HG02571 (cell line): ENCODE data around the gene UGT1A6.
"Not testable (repeated sequence)": the region's sequence is repeated elsewhere in the genome, so short reads cannot be mapped to it uniquely, and the experiment has no call there.

Experiments
- ATAC-seq: cut with Tn5 transposase; IDR thresholded peaks from one replicate; pipeline ENCODE4 v1.9.1; 2021; ENCODE audit warnings: mild to moderate bottlenecking, moderate library complexity; ENCODE audit not compliant: unreplicated experiment

The UGT1A6 gene

DNA sequence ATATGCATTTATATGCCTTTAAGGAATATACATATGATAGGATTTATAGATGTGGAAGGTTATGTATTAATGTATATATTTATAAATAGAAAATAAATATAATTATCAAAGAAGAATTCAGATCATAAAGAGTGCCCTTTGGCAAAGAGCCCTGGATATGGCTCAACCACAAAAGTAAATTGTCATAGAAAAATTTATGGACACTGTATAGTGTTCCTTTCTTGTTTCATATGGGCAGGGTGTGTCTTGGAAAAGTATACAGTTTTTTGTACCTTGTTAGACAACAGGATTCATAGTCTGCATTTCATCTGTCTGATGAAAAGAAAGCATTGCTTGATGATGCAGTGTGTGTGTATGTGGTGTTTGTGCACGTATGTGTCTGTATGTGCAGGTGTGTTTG is 8.1 kb upstream of the UGT1A6 start:
- ATAC-seq = no peak

DNA sequence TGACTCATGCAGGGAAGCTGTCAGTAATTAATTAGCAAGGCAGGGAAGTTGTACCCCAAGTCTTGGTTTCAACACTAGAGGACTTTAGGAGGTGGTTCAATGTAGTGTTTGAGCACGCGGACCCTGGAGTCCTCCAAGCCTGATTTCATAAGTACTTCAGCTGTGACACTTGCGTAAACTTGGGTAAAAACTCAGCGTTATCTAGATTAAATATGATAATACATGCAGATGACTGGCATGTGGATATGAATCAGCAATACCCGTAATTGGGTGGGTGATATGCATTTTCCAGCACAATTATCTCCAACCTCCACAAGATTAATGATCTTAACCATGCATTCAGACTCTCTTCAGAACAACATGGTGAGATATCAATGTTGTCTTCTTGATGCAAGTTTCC is 5.8 kb upstream of the UGT1A6 start:
- ATAC-seq = no peak

DNA sequence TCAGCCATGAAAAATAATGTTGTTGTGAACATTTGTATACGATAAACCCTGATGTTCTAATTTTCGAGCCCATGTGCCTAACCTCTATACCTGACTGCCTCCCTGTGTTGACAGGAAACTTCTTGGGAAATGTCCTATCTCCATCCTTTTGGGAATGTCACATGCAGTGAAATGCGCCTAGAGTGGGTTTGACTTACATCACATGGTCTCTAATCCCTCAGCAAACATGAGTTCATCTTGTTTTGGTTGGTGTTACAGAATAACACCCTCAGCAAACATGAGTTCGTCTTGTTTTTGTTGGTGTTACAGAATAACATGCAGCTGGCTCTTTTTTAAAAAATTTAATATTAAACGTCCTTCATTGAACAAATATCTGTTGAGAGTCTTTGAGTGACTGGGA is 4.3 kb upstream of the UGT1A6 start:
- ATAC-seq = no peak

DNA sequence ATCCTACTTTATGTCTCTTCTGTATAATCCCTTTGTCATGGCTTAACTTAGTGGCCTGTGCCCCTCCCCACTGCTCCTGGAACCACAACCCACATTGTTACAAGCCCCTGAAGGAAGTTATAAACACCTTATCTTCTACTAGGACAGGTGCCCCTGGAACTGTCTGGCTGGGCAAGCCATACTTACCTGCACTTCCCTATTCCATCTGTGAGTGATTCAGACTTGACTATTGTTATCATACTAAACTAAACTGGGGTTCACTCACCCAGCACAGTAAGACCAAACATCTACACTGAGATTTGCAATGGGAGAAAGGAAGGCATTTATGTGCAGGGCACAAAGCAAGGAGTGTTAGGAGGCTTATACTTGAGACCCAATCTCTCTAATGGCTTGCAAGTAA is 3.7 kb upstream of the UGT1A6 start:
- no peak for ATAC-seq

DNA sequence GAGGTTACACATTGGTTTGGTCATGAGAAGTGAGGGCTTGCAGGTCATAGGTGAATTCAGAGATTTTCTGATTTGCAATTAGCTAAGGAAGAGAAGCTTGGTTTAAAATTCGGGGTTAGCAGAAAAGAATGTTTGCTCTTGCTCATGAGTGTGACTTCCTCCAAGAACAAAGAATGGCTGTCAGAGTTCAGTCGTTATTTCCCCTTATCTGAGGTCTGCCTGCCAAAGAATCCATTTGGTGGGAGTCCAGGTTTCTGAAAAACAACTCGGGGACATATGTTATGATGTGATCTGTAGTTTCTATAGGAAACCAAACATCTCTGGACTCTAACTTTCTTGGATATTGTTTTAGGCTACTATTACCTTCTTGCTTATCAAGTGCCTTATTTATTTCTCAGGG is 3.2 kb upstream of the UGT1A6 start:
- no peak for ATAC-seq

DNA sequence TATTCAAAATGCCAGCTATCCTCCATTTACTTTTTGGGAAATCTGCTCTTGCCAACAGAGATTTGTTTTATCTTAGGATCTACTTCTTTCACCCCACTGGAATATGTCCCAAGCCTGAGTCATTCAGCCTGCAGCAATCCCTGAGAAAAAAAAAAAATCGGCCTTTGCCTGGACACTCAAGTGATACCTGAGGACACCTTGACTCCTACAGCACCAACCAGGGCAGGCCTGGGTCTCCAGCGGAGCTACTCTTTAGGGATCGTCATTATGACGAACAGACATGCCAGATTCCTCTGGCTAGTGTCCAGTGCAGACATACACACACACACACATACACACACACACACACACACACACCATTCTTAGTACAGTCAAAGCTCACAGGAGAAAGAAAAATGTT is 2.2 kb upstream of the UGT1A6 start:
- no peak for ATAC-seq

DNA sequence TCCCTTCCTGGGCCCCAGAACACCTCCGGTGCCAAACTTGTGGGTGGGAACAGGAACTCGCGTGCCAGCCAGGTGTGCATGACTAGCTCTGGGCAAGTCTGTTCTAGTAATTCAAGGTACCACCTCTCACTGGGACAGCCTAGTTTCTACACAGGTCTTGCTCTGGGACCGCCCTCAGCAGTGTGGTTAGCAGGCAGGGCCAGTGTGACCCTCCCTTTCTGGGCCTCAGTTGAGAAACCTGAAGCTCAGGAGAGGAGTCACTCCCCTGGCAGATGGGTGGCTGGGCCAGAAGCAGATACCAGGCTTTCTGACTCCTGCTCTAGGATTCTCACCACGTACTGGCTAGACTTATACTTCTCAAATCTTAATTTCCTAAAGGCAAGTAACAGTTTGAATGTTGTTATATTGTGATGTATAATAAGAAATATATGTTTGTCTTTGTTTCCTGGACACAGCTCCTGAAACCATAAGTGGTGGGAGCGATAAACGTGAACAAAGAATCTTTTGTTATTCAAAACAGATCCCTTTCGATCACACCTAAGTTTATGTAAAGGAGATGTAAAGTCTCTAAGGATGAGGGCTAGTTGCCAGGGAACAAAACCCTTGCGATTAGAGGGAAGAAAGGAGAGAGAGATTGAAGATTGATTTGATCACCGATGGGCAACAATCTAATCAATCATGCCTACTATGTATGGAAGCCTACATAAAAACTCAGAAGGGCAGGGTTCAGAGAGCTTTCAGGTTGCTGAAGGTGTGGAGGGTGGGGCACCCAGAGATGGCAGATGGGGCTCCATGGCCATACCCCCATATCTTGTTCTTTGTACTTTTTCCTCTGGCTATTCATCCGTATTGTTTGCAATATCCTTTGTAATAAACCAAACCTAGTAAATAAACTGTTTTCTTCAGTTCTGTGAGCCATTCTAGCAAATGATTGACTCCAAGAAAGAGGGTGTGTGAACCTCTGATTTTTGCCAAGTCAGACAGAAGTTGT is 952 bp upstream of the UGT1A6 start:
- ATAC-seq = no peak

DNA sequence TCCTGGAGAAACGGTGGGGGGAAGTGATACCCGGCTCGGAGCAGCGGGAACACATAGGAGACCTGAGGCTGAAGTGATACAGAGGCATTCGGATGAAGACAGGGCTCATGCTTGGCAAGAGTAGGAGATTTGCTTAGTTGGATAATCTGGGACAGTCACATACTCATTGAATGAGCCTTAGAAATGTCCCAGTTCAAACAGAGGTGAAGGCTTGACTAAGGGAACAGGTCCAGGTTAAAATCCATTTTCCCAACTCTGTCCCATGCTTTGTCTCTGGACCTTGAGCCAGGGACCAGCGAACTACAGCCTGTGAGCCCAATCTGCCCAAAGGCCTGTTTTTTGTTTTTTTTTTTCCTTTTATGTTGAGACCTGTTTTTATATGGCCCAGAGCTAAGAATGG is 1.3 kb downstream of the UGT1A6 start:
- no peak for ATAC-seq

DNA sequence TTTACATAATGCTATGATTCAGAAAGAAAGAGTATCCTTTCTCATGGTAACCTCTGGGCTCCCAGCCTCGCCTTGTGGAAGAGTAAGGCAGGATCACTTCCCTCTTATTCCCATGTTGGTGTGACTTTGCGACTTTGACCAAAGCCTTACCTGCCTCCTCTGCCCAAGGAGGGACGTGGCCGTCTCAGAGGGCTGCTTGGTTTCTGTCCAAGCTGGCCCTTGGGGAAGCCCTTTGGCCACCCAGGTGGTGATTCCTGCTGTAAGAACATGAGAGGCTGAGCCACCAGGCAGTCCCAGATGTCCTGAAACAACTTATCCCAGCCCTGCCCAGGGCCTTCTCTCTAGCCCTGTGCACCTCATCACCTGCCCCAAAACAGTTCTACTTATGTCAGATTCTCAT is 6.0 kb downstream of the UGT1A6 start:
- no peak for ATAC-seq

DNA sequence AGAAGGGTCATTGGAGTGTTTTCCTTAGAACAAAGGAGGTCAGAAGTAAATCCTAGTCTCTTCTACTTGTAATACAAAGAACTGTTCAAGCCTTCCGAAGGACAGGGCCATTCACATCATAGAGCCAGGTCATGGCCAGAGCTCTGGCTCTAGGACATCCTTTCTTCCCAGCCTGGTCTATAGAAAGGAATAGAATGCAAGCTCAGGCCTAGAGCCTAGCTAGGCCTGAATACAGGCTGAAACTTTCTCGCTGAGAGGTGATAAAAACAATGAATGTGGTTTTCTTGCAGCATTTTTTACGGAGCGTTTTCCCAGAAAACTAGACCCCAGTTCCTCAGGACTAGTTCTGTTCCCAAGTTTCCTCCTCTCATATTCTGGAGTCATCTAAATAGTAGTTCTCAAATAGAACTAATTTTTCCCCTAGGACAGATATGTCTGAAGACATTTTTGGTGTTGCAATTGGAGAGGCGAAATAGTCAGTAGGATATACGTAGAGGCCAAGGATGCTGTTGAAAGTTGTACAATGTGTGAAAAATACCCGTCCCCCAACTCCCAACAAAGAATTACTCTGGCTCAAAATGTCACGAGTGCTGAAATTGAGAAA is 6.8 kb downstream of the UGT1A6 start:
- ATAC-seq = no peak

DNA sequence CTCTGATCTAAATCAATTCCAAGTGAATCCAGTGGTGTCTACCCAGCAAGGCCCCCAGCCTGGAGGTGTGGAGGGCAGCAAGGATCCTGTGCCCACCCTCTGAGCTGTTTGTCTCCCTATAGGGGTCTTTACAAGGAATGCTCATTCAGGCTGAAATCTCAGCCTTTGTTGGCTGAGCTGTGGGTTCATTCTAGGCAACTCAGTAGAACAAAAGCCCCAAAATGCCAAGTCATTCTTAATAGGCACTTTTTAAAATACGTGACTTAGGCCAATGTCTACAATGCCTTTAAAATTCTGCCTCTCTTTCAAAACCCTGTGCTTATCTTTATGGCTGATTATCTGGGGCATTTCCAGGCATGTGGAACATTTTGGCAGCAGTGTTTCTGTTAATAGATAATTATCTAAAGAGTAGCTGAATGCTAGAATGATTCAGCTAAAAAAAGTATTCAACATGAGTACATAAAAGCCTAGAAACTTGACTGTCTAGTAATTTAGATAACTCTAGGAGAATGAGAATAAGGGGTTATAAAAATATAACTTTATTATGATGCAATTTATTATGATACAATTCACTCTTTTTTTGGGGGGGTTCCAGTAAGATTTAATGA is 7.4 kb downstream of the UGT1A6 start:
- no peak for ATAC-seq

DNA sequence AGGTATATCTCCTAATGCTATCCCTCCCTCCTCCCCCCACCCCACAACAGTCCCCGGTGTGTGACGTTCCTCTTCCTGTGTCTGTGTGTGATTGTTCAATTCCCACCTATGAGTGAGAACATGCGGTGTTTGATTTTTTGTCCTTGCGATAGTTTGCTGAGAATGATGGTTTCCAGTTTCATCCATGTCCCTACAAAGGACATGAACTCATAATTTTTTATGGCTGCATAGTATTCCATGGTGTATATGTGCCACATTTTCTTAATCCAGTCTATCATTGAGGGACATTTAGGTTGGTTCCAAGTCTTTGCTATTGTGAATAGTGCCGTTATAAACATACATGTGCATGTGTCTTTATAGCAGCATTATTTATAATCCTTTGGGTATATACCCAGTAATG is 8.2 kb downstream of the UGT1A6 start:
- ATAC-seq = not testable (repeated sequence)

DNA sequence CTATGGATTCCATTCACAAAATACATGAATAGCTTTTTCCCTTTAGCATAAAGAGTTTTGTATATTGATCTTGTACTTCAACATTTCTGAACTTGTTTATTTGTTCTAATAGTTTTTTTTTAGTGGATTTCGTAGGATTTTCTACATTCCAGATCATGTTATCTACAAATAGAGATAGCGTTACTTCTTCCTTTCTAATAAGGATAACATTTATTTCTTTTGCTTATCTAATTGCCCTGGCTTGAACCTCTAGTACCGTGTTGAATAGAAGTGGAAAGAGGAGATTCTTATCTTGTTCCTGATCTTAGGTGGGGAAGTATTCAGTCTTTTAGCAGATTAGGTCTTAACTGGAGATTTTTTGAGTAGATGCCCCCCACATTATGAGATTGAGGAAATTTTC is 9.5 kb downstream of the UGT1A6 start:
- ATAC-seq = no peak

DNA sequence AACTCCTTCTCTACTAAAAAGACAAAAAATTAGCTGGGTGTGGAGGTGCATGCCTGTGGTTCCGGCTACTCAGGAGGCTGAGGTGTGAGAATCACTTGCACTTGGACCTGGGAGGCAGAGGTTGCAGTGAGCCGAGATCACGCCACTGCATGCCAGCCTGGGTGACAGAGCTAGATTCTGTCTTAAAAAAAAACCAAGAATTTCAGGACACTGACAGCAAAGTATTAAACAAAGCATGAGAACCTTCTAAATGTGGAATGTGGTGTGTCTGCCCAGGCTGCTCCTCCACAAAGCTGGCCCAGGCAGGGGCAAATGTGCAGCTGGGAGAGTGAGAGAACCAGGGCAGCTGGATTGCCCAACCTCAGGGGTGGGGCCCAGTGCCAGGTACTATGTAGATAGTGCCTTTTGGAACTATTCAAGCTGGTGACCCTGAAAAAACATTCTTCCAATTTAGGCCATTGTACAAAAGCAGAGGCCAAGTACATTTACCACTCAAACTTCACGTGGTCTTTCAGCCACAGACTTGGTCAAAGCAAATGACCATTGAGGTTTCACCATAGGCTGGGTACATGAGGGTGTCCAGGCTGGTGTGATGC is 13.3 kb downstream of the UGT1A6 start:
- no peak for ATAC-seq

DNA sequence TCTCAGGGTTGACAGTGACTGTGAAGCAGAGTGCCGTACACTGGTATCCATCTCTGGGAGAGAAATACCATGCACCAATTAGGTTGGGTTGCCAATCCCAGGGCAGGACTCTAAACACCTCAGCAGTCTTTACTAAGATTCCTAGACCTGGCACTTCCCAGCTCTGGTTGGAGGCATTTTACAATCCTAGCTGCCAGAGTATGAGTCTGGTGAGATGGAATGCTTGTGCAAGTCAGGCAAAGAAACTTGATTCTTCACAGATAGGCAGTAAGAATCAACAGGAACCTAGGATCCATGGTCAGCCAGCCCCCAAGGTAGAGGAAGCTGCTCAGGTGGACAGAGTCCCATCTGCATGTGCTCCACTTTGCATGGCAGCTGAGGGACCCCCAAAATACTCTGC is 14.0 kb downstream of the UGT1A6 start:
- no peak for ATAC-seq

DNA sequence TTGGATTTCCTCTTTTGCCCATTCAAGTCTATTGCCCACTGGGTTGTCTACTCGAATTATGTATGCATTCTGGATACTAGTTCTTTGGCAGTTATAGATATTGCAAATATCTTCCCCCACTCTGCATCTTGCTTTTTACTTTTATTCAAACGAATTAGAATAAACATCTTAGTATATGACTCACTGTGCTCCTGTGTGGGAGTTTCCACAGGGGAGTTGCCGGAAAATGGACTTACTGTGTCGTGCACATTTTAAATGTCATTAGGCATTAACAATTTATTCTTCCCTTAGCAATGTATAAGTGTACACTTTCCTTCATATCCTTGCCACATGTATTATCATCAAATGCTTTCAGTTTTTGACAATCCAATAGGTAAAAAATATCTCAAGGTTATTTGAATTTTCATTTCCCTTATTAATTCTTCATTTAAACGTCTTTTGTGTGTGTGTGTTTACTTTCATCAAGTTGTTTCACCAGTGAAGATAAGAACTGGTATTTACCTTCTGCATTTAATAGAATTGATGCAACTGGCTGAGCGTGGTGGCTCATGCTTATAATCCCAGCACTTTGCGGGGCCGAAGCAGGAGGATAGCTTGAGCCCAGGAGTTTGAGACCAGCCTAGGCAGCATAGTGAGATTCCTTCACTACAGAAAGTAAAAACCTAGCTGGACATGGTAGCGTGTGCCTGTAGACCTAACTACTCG is 15.4 kb downstream of the UGT1A6 start:
- no peak for ATAC-seq

DNA sequence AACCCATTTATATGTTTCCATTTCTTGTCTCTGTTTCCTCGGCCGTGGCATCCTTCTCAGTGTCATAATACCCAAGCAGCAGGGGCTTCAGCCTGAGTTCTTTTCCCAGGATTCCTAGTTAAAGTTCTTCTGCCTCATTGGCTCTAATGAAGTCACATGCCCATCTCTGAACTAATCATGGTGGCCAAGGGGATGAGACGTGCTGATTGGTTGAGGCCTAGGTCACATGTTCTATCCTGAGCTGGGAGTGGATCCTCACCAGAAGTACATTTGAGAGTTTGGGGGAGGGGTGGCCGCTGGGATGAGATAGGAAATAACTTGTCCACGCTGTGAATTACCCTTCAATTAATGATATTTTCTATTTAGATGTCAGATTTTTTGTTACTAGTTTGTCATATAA is 16.3 kb downstream of the UGT1A6 start:
- no peak for ATAC-seq

DNA sequence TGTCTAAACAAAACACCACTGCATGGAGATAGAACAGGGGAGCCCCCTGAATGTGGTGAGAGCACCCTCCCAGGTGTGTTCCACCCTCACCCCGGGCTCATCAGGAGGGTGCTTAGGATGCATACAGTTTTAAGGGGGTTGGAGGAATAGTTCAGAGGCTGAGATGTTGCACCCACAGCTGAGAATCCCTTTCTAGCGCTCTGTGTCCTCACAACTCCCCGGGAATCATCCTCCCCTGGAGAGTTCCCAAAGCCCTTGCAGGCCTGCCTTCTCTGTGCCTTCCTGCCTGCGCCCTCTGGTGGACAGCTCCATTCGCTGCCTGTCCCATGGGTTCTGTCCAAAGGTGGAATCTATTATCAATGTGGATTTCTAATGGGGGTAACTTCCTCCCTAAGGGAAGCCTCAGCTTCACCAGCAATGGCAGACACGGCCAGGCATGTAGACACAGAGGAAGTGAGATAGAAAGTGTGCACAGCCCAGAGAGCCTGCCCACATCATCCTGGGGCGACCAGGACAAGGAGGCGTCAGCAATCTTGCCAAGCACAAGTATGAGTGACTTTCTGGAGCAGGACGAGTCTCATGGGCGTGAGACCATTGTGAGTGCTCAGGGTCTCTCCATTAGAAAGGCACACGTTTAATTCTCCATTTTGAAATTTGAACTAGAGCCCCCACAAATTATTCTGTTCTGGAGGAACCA is 18.8 kb downstream of the UGT1A6 start:
- peak; percentile 53 for ATAC-seq

DNA sequence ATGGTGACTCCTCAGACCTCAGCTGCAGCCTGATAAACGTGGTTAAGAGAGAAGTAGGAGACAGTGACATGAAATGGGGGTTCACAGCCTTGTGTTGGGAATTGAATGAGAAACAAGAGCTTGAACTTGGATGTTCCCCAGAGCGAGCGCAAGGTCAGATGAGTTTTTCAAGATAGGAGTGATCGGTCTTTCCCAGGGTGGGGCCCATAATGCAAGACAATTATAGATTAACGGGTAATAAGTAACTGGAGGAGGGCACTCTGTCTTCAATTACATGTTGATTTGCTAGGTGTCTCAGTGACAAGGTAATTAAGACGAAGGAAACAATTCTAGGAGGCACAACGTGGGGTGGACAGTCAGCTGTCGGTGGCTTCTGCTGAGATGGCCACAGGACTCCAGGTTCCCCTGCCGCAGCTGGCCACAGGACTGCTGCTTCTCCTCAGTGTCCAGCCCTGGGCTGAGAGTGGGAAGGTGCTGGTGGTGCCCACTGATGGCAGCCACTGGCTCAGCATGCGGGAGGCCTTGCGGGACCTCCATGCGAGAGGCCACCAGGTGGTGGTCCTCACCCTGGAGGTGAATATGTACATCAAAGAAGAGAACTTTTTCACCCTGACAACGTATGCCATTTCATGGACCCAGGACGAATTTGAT is 20.0 kb downstream of the UGT1A6 start, which contains the start of gene UGT1A5:
UGT1A5 (plus strand) TSS at position 297 of the 651 bp plus-strand sequence; CDS start at position 382, 85 bp downstream.
- ATAC-seq = no peak

DNA sequence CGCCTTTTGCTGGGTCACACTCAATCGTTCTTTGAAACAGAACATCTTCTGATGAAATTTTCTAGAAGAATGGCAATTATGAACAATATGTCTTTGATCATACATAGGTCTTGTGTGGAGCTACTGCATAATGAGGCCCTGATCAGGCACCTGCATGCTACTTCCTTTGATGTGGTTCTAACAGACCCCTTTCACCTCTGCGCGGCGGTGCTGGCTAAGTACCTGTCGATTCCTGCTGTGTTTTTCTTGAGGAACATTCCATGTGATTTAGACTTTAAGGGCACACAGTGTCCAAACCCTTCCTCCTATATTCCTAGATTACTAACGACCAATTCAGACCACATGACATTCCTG is 20.5 kb downstream of the UGT1A6 start:
- no peak for ATAC-seq
